ENCODE measurements around the gene SLC52A3.

Gene SLC52A3

GRCh38 chr20:751761-752160 is 16.5 kb downstream of the SLC52A3 start:
- Histone ChIP-seq H3F3A (ENCODE audit: insufficient read depth, low read length) (no peaks in the 10 kb centered on the region), H3K4me1 (ENCODE audit: low read length) (no peaks in the 10 kb centered on the region), H3K9me3 (replicated peaks; ENCODE audit: insufficient read depth, low read length) (no peaks in the 10 kb centered on the region), H3K27me3 (replicated peaks; ENCODE audit: insufficient read depth, low read length) (peaks cover 4% of the 10 kb centered on the region; the same call in 1 of the 2 replicates), H2AFZ (ENCODE audit: low read length) (no peak overlapping the region), H3K9me2 (replicated peaks; ENCODE audit: insufficient read depth, low read length) (no peaks in the 10 kb centered on the region), H3K9ac (ENCODE audit: low read length) (no peak overlapping the region), H3K36me3 (replicated peaks; ENCODE audit: insufficient read depth, low read length) (no peaks in the 10 kb centered on the region), H3K4me2 (ENCODE audit: low read depth, low read length) (no peak overlapping the region), H3K4me3 (ENCODE audit: low read length) (no peak overlapping the region), H3K27ac (ENCODE audit: low read length) (no peak overlapping the region), H3K79me2 (ENCODE audit: low read length) (no peaks in the 10 kb centered on the region), H4K20me1 (ENCODE audit: insufficient read depth, low read length) (no peaks in the 10 kb centered on the region)
- DNase-seq, result no peak
- no peak for TF ChIP-seq EZH2 (optimal IDR thresholded peaks at IDR 0.05; ENCODE audit: low read depth, low read length)
- no peak for TF ChIP-seq CTCF (IDR thresholded peaks at IDR 0.05; ENCODE audit: low read length)
- no peak for TF ChIP-seq EZH2phosphoT487 (IDR thresholded peaks at IDR 0.05; ENCODE audit: low read length)

- Histone ChIP-seq H3F3A (ENCODE audit: insufficient read depth, low read length) (no peaks in the 10 kb centered on the region), H3K4me1 (ENCODE audit: low read length) (no peaks in the 10 kb centered on the region), H3K79me2 (ENCODE audit: low read length) (no peaks in the 10 kb centered on the region), H4K20me1 (ENCODE audit: insufficient read depth, low read length) (no peaks in the 10 kb centered on the region), H3K27ac (ENCODE audit: low read length) (no peak overlapping the region), H3K36me3 (replicated peaks; ENCODE audit: insufficient read depth, low read length) (no peaks in the 10 kb centered on the region), H3K9me2 (replicated peaks; ENCODE audit: insufficient read depth, low read length) (no peaks in the 10 kb centered on the region), H3K4me3 (ENCODE audit: low read length) (no peak overlapping the region), H2AFZ (ENCODE audit: low read length) (no peak overlapping the region), H3K27me3 (replicated peaks; ENCODE audit: insufficient read depth, low read length) (peaks cover 4% of the 10 kb centered on the region; the same call in 1 of the 2 replicates), H3K4me2 (ENCODE audit: low read depth, low read length) (no peak overlapping the region), H3K9me3 (replicated peaks; ENCODE audit: insufficient read depth, low read length) (no peaks in the 10 kb centered on the region), H3K9ac (ENCODE audit: low read length) (no peak overlapping the region)
- DNase-seq, result no peak
- no peak for TF ChIP-seq CTCF (IDR thresholded peaks at IDR 0.05; ENCODE audit: low read length)
- TF ChIP-seq EZH2 (optimal IDR thresholded peaks at IDR 0.05; ENCODE audit: low read depth, low read length), result no peak
- no peak for TF ChIP-seq EZH2phosphoT487 (IDR thresholded peaks at IDR 0.05; ENCODE audit: low read length)
These were observed 17.5 kb downstream of the SLC52A3 start for GRCh38 chr20:750801-751200.

- Histone ChIP-seq H4K20me1 (ENCODE audit: insufficient read depth, low read length) (no peaks in the 10 kb centered on the region), H3K79me2 (ENCODE audit: low read length) (no peaks in the 10 kb centered on the region), H3F3A (ENCODE audit: insufficient read depth, low read length) (no peaks in the 10 kb centered on the region), H3K4me2 (ENCODE audit: low read depth, low read length) (no peak overlapping the region), H2AFZ (ENCODE audit: low read length) (no peak overlapping the region), H3K36me3 (replicated peaks; ENCODE audit: insufficient read depth, low read length) (no peaks in the 10 kb centered on the region), H3K4me3 (ENCODE audit: low read length) (no peak overlapping the region), H3K4me1 (ENCODE audit: low read length) (no peaks in the 10 kb centered on the region), H3K27ac (ENCODE audit: low read length) (no peak overlapping the region), H3K27me3 (replicated peaks; ENCODE audit: insufficient read depth, low read length) (no peaks in the 10 kb centered on the region; the same call in 1 of the 2 replicates), H3K9ac (ENCODE audit: low read length) (no peak overlapping the region), H3K9me2 (replicated peaks; ENCODE audit: insufficient read depth, low read length) (no peaks in the 10 kb centered on the region), H3K9me3 (replicated peaks; ENCODE audit: insufficient read depth, low read length) (no peaks in the 10 kb centered on the region)
- TF ChIP-seq CTCF (IDR thresholded peaks at IDR 0.05; ENCODE audit: low read length) (no peak), EZH2phosphoT487 (IDR thresholded peaks at IDR 0.05; ENCODE audit: low read length) (no peak)
- DNase-seq, result peak; percentile 16
These were observed 22.5 kb downstream of the SLC52A3 start for GRCh38 chr20:745683-746301.
